Prostate gland (tissue), 2 donors: ENCODE results near the gene VAV1.
A peak's percentile ranks its signal among the peaks of the same experiment; 100 is the strongest.

Experiments
- POLR2AphosphoS5 ChIP-seq: sonication (generic); formaldehyde crosslinking; IDR thresholded peaks from one replicate; pipeline ENCODE4 v1.6.1; 2017; ENCODE audit warnings: antibody characterized with exemption
- TF ChIP-seq, protein P1 (sequence below), 4 experiments: fragments of 200-600 bp in 2 of 4; fragments of 450-650 bp in 2 of 4; sonication (generic) in 2 of 4; IDR thresholded peaks; 1 replicate in 3 of 4; 2 replicates in 1 of 4; pipeline ENCODE4 v1.5.1; 2016 to 2019; ENCODE audit warnings: antibody characterized with exemption in 4 of 4, mild to moderate bottlenecking in 2 of 4, moderate library complexity in 2 of 4

GRCh38 chr19:6744381-6745301 is 27.9 kb upstream of the VAV1 start:
- TF ChIP-seq, protein P1, sequence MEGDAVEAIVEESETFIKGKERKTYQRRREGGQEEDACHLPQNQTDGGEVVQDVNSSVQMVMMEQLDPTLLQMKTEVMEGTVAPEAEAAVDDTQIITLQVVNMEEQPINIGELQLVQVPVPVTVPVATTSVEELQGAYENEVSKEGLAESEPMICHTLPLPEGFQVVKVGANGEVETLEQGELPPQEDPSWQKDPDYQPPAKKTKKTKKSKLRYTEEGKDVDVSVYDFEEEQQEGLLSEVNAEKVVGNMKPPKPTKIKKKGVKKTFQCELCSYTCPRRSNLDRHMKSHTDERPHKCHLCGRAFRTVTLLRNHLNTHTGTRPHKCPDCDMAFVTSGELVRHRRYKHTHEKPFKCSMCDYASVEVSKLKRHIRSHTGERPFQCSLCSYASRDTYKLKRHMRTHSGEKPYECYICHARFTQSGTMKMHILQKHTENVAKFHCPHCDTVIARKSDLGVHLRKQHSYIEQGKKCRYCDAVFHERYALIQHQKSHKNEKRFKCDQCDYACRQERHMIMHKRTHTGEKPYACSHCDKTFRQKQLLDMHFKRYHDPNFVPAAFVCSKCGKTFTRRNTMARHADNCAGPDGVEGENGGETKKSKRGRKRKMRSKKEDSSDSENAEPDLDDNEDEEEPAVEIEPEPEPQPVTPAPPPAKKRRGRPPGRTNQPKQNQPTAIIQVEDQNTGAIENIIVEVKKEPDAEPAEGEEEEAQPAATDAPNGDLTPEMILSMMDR (IDR thresholded peaks at IDR 0.05) = peak in 1 of 4 experiments; percentile 3
- peak; percentile 85 for TF ChIP-seq POLR2AphosphoS5
